ENCODE data around the gene LAYN. TPM values are rescaled to one million over a fixed set of nuclear protein-coding genes. Genes with fewer than 3 reads are reported as not detected.

The LAYN gene, protein sequence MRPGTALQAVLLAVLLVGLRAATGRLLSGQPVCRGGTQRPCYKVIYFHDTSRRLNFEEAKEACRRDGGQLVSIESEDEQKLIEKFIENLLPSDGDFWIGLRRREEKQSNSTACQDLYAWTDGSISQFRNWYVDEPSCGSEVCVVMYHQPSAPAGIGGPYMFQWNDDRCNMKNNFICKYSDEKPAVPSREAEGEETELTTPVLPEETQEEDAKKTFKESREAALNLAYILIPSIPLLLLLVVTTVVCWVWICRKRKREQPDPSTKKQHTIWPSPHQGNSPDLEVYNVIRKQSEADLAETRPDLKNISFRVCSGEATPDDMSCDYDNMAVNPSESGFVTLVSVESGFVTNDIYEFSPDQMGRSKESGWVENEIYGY
- 4.3 to 6.5 TPM (median 4.9 TPM) in 5 replicates for total RNA-seq (2022; extraction: Qiagen RNA extraction)

GRCh38 chr11:111540114-111540936 lies at the start of gene LAYN:
TSS of gene LAYN (plus strand) at chr11:111540720. CDS start at chr11:111540844, 124 bp downstream.

DNA sequence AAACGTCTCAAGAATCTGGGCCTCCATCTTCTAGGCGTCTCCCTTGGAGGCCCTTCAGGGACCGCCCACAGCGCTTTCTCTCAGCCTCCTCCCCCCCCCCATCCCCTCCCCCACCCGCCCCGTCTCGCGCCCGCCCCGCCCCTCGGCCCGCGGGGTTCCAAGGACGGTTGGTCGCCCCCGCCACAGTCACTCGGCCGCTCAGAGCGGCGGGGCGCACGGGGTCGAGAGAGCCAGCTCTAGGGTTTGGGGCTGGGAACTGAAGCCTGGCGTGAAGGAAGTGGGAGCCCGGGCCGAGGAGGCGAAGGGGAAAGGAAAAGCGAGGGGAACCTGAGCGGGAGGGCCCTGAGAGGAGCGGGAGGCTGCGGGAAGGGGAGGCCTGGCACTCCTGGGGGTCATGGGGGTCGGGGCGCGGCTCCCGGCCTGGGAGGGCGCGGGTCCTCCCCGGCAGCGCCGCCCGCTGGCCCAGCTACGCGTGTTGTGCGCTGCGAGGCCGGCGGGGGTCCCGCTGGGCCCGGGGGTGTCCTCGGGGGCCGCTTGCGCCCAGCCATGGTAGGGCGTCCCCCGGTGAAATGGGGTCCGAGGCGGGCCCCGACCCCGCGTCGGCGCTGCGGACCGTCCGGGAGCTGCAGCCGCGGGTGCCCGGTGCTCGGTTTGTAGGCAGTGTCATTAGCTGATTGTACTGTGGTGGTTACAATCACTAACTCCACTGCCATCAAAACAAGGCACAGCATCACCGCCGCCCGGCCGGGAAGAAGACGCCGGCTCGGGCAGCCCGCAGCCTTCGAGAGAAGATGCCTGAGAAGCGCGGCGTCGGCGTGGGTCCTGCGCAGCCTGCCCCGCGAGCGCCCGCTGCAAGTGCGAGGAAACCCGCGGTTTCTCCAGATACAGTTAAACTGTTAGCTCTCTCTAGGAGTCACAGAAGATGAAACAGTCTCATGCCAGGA lies 28.0 kb upstream of the LAYN start, which contains the start of gene BTG4:
Gene BTG4, minus strand, starts transcription at position 91 of the 944 bp plus-strand sequence. CDS start 13,610 bp downstream, outside the sequence.

GRCh38 chr11:111514216-111515031 lies 26.1 kb upstream of the LAYN start, which contains the start of gene HOATZ:
TSS of gene HOATZ (plus strand) at chr11:111514778. CDS start at chr11:111514785, 7 bp downstream.

DNA sequence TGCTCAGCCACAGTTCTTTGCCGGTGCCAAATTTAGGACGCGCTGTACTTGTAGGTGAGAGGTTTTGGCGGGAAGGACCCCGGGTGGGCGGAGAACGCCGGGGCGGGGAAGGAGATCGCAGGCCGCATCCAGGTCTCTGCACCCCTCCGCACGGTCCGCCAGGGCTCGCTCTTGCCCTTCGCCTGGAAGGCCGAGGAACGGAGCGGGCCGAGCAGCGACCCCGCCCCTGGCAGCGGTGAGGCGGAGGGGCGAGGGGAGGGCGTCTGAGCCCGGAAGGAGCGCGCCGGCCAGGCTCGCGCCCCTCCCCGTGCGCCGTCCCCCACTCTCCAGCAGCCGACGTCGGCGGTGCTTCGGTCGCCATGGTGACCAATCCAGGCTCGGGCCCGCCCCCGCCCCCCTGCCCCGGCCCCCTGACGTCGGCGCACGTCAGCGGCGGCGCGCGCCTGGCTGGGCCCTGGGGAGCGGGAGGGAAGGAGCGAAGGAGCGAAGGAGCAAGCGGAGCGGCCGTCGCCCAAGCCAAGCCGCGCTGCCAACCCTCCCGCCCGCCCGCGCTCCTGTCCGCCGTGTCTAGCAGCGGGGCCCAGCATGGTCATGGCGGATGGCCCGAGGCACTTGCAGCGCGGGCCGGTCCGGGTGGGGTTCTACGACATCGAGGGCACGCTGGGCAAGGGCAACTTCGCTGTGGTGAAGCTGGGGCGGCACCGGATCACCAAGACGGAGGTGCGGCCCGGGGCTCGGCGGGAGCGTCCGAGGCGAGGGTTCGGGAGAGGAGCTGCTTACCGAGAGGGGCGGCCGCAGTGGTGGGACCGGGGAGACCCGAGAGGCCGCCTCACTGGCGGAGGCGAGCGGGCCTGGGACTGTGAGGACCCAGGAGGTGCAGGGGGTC lies 61.7 kb downstream of the LAYN start, which contains the start of gene SIK2:
Gene SIK2, plus strand, starts transcription at position 471 of the 886 bp plus-strand sequence. Its CDS starts 115 bp downstream, at position 586.

Other genes with a start within 250 kb of the LAYN start
- 0.73 to 1.3 TPM (median 0.79 TPM) in 5 replicates for gene POU2AF3, start 242.2 kb upstream of the LAYN start, total RNA-seq (2022; extraction: Qiagen RNA extraction)
- gene POU2AF1, start 161.4 kb upstream of the LAYN start, total RNA-seq (2022; extraction: Qiagen RNA extraction) = not detected in 5 replicates
- gene BTG4, start 28.3 kb upstream of the LAYN start, total RNA-seq (2022; extraction: Qiagen RNA extraction) = 0.08 to 0.18 TPM (median 0.12 TPM) in 3 of 5 replicates, not detected in the others
- not detected in 5 replicates for gene HOATZ, start 25.9 kb upstream of the LAYN start, total RNA-seq (2022; extraction: Qiagen RNA extraction)
- gene SIK2, start 61.7 kb downstream of the LAYN start, total RNA-seq (2022; extraction: Qiagen RNA extraction) = 4.6 to 6.1 TPM (median 5.5 TPM) in 5 replicates
- gene PPP2R1B, start 225.7 kb downstream of the LAYN start, total RNA-seq (2022; extraction: Qiagen RNA extraction) = 14.1 to 18.7 TPM (median 17.8 TPM) in 5 replicates

Measured in A549 treated with CORT108297 at 1 μM for 4 hours (cell line).